NCI-H146 treated with DMSO at 0.1 percent for 48 hours (cell line): ENCODE measurements around the gene MGARP.
A peak's percentile ranks its signal among the peaks of the same experiment; 100 is the strongest.

Source experiments
- DNase-seq: peaks from one replicate; lab custom pipeline; 2025; ENCODE audit not compliant: unreplicated experiment; lab: John Stamatoyannopoulos, UW

Gene MGARP

DNA sequence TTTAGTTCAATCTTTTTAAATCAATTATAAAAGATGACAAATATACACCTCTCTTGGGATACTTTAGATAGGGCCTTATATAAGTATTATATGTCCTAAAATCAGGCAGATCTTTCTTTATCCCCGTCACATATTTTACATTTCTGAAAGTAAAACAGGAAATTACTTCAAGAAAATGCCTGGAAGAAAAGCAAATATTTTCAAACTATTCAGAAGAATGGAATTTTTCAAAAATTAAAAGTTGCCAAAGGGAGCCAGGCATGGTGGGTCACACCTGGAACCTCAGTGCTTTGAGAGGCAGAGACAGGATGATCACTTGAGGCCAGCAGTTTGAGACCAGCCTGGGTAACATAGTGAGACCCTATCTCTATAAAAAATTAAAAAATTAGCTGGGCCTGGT is 34.4 kb downstream of the MGARP start:
- no peak for DNase-seq

- DNase-seq: no peak
Measured at GRCh38 chr4:139243448-139244365, 36.3 kb downstream of the MGARP start.

- no peak for DNase-seq
Measured at GRCh38 chr4:139242511-139243051, 37.4 kb downstream of the MGARP start.

DNA sequence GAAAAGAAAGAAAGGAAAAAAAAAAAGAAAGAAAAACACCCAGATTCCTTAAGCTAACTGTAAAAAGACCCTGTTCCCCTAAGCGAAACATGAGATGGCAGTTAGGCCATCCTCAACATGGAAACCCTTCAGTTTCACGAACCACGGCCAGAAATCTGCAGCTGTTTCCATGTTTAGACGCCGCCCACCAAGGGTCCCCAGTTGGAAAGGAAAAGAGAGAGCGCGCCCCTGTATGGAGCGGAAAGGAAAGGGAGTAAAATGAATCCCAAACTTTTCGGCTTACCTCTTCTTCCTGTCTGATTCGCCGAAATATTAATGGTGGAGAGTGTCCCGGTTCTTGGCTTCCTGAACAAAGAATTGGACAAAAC is 38.3 kb downstream of the MGARP start:
- DNase-seq: no peak

DNA sequence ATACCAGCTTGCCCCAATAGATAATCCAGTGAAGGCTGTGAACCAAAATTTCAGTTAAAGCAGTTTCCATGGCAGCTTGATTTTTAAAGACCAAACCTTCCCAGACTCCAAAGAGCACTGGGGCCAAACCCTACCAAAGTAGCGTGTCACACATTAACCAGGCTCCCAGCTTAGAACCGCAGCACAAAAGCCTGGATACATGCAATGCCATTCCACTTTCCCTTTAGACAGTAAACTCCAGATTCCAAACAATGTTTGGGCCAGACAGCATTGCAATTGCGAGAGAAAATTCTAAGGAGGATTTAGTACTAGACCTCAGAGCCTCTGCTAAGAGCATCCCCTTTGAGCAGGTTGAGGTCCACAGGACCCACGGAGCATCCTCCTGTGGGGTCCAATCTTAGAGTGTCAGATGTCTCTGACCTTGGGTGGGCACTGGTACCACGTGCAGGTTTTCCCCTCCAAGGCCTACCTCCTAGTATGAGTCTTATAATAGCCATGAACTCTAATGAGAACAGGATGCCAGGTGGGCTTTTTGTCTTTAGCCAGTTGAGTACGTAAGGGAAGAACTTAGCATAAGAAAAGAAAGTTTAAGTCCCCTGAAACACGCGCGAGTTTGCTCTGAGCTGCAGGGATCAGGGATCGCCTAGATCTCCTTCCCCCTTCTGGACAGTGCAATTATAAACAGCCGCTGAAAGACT is 38.8 kb downstream of the MGARP start:
- DNase-seq: no peak

GRCh38 chr4:139239127-139239772 is 40.8 kb downstream of the MGARP start:
- DNase-seq: no peak

DNA sequence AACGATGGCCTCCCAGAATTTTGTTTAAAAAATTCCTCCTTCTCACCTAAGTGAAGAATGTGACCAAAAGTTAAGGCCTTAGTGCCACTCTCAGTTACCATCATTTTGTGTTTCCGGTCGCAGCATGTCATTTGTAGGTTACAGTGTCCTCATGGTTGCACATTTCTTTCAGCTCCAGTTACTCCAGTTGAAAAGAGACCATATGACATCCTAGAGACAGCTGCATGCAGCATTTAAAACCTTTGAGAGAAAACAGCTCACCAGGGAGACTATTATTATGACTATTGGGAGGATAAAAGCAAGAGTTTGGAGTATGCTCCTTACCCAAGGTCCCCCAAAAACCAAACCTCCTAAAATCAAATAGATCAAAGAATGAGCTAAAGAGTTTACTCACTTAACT is 45.8 kb downstream of the MGARP start:
- no peak for DNase-seq

- DNase-seq: peak; percentile 41
Measured at GRCh38 chr4:139229534-139230039, 50.4 kb downstream of the MGARP start.

GRCh38 chr4:139227729-139228404 is 52.2 kb downstream of the MGARP start:
- no peak for DNase-seq

GRCh38 chr4:139223682-139224317 is 56.2 kb downstream of the MGARP start:
- no peak for DNase-seq

DNA sequence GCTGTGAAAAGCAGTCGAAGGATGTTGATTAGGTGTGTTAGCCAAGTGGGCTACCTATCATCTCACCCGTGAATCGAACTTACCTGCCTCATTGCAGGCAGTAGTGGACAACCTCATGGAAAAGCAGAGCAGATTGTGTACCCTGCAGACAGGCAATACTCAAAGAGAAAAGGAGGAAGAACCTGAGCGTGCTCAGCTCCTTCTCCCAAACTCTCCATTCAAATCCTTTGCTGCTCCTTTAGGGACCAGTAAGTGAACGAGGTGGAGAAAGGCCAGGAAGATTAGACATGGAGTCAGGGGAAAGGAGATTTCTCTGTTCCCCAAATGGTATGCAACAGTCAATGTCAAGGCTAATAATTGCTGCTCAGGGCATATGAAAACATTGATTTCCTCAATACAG is 57.8 kb downstream of the MGARP start:
- no peak for DNase-seq

- DNase-seq: no peak
Measured at GRCh38 chr4:139221687-139222086, 58.3 kb downstream of the MGARP start.

DNA sequence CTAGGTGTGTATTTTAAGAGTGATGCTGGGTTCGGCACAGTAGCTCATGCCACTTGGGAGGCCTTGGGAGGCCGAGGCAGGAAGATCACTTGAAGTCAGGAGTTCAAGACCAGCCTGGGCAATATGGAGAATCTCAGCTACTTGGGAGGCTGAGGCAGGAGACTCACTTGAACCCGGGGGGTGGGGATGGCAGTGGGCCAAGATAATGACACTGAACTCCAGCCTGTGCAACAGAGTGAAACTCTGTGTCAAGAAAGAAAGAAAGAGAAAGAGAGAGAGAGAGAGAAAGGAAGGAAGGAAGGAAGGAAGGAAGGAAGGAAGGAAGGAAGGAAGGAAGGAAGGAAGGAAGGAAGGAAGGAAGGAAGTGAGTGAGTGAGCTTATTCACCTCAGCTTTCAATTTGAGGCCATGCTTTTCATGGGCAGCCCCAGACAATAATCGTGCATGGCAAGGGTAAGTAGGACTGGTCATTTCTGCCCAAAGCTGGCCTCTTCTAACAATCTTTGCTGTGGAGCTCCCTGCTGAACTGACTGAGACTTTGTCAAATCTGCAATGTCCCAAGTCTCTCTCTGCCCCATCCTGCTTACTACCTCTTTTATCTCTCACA is 60.5 kb downstream of the MGARP start:
- DNase-seq: no peak
